Stimulated activated CD4-positive, alpha-beta T cell treated with anti-CD3 and anti-CD28 coated beads, Interleukin-12 subunit alpha, Interleukin-12 subunit beta, amount 100 ng/mL, for 48 hours (primary cell): ENCODE measurements around the gene CHCHD3.

ENCODE experiments used
- DNase-seq, 3 donors: peaks; one replicate each; pipeline ENCODE4 v3.0.0-alpha.2; 2020; ENCODE audit warnings: low read depth in 2 of 3, low spot score in 1 of 3

Gene CHCHD3

DNA sequence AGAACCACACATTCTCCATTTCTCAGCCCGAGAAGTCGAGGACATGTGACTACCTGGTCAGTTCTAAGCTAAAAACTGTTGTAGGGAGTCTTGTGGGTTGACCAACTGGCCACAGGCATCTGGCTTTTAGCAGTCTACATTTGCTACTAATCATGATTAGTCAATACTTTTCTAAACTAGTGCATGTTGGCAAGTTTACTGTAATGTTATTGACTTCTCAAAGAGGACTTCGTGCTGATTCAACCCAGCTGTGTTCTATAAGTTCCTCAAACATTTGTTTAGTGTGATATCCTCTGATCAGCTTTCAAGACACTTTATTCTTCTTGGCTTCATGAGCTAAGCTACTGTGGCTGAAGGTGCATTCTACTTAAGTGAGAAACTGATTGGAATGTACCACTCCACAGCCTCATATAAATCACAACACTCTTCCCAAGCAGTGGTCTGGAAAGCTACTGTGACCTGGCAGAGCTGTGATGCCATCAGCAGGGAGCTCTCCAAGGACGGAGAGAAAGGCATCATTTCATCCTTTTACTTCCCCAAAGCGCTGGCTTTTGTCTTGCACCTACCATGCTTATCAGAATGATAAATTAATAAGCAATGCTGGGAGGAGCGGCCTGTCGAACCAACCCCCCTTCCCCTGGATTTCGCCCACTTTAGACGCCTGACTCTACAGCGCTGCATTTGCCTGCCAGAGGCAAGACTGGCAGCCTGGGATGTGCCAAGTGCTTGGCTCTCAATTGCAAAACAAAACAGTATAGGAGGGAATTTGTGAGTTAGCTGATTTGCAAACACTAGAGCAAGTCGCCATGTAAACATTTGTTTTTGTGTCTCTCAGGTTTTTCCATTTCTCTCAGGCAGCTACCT is 298.9 kb downstream of the CHCHD3 start:
- no peak for DNase-seq

DNA sequence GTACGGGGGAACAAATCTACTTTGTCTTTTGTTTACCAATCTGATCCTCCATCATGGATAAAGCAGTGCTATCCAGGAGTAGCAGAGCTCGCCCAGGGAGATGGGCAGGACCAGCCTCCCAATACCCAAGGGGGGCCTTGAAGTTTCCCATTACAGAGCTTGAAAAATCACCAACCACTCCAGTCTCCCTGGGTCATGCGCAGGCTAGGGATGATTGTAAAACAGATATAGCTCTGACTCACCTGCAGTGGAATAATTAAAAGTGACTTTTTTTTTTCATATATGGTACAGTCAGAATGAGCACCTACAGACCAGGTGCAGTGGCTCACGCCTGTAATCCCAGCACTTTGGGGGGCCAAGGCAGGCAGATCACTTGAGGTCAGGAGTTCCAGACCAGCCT is 301.1 kb downstream of the CHCHD3 start:
- no peak for DNase-seq

DNA sequence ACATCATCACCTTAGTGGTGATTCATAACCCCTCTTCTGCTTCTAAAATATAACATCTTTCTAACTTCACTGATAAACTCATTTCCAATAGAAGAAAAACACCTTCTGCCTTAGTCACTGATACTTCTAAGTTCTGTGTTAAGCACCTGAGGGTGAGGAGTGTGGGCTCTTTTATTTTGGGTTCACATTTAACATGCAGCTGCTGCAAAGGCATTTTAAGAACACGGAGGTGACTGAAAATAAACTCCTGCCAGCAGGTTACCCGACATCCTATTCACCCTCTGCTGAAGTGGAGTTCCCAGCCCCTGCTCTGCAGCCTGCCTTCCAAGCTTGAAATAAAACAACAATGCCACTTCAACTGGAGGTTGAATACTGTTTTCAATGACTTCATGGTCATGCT is 302.7 kb downstream of the CHCHD3 start:
- no peak for DNase-seq

GRCh38 chr7:132778761-132779160 is 303.1 kb downstream of the CHCHD3 start:
- no peak for DNase-seq

DNA sequence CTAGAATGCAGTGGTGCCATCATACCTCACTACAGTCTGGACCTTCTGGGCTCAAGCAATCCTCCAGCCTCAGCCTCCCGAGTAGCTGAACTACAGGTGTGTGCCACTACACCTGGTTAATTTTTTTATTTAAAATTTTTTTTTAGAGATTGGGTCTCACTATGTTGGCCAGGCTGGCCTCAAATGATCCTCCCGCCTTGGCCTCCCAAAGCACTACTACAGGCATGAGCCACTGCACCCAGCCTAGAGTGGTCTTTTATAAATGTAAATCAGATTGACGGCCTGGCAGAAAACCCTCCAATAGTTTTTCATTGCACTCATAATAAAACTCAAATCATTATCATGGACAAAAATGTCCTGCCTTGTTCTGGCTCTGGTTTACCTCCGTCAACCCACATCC is 303.9 kb downstream of the CHCHD3 start:
- DNase-seq, result no peak

DNA sequence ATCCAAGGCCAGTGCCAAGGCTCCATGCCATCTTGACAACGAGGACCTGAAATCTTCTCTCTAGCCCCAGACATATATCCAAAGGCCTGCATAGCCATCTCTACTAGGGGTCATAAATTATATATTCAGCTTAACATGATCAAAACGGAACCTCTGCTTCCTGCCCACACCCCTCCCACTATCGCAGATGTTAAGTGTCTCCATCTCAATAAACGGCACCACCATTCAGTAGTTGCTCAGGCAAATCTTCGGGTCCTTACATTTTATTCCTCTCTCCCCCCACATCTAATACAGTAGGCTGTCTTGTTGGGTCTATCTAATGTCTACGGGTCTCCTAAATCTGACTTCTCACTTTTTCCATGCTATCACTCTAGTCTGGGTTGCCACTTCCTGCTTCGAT is 304.5 kb downstream of the CHCHD3 start:
- no peak for DNase-seq

GRCh38 chr7:132776048-132776620 is 305.8 kb downstream of the CHCHD3 start:
- no peak for DNase-seq

DNA sequence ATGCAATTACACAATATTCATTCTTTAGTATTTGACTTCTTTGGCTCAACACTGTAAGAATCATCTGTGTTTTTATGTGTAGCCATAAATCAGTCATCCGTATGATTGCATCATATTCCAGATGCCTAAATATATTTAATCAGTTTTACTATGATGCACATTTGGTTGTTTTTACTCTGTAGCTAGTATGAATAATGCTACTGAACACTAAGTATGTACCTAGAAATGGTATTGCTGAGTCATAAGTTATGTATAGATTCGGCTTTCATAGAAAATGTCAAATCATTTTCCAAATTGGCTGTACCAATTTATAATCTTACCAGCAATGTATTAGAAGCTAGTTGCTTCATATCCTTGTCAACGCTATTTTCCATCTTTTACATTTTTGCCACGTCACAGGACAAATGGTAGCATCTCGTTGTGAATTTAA is 308.3 kb downstream of the CHCHD3 start:
- no peak for DNase-seq

- peak in 1 of 3 donors; percentile 6 for DNase-seq
Measured at GRCh38 chr7:132771301-132771730, 310.6 kb downstream of the CHCHD3 start.

DNA sequence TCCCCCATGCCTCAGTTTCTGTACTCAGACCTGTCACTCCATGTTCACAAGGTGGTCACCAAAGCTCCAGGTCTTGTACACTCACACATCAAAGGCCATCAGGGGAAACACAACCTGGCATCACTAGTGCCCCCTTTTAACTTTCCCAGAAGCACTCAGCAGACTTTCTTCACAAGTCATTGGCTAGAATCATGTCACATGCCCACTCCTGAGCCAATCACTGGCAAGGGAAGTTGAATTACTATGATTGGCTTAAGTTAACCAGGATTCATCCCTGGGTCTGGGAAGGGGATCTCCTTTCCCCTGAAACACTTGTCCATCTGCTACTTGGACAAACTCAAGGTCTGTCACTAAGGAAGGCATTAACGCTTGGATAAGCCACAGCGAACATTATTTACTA is 311.8 kb downstream of the CHCHD3 start:
- DNase-seq, result no peak

GRCh38 chr7:132769280-132769679 is 312.6 kb downstream of the CHCHD3 start:
- no peak for DNase-seq

- no peak for DNase-seq
Measured at GRCh38 chr7:132768099-132768498, 313.8 kb downstream of the CHCHD3 start.

GRCh38 chr7:132767378-132767777 is 314.5 kb downstream of the CHCHD3 start:
- DNase-seq, result no peak

DNA sequence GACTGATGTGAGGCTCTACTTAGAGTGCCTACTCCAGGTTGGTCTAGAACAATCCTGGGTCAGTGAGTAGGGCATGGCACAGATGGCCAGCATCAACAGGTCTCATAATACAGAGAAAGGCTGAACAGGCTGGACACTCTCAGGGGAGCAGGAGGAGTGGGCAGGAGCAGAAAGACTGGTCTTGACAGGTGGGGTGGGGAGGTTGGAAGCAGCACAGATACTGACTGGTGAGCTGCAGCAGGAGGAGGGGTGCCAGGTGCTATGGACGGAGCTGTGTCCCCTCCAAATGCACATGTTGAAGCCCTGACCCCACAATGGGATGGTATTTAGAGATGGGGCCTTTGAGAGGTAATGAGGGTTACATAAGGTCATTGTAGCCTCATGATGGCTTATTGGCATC is 315.2 kb downstream of the CHCHD3 start:
- DNase-seq, result no peak

DNA sequence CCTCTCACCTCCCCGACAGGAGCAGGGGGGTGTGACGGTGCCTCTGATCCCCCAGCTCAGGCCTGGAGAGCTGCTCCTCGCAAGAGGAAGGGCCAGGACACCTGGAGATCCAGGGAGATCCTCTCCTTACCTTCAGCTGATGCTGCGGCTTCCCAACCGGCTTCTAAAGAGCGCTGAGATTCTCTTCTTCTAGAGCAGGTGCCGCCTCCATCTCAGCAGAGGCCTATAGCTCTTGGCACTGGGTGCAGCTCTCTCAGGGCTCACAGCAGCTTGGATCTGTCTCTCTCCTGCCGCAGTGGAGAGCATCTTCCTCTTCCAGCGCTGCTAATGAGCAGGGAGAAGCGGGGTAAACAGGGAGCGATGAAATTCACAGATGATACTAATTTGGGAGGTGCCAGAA is 316.0 kb downstream of the CHCHD3 start:
- DNase-seq, result no peak

DNA sequence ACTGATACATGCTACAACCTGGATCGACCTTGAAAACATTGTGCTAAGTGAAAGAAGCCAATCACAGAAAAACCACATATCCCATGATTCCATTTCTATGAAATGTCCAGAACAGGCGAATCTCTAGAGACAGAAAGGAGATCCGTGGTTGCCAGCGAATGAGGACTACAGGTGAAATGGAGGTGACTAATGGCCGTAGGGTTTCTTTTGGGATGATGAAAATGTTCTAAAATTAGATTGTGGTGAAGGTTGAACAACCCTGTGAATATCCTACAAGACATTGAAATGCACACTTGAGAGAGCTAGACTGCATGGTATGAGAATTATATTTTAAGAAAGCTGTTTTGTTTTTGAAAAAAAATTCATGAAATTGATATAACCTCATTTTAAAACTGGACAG is 317.1 kb downstream of the CHCHD3 start:
- DNase-seq, result no peak

DNA sequence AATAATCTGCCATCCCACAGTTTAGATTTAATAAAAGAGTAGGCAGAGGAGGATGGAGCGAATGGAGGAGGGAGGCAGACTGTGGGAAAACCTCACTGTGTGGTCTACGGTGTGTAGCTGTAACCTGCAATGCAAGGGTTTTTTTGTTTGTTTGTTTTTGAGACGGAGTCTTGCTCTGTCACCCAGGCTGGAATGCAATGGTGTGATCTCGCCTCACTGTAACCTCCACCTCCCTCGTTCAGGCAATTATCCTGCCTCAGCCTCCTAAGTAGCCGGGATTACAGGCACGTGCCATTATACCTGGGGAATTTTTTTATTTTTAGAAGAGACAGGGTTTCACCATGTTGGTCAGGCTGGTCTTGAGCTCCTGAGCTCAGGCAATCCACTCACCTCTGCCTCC is 321.0 kb downstream of the CHCHD3 start:
- no peak for DNase-seq

- DNase-seq, result no peak
Measured at GRCh38 chr7:132760244-132760623, 321.7 kb downstream of the CHCHD3 start.

DNA sequence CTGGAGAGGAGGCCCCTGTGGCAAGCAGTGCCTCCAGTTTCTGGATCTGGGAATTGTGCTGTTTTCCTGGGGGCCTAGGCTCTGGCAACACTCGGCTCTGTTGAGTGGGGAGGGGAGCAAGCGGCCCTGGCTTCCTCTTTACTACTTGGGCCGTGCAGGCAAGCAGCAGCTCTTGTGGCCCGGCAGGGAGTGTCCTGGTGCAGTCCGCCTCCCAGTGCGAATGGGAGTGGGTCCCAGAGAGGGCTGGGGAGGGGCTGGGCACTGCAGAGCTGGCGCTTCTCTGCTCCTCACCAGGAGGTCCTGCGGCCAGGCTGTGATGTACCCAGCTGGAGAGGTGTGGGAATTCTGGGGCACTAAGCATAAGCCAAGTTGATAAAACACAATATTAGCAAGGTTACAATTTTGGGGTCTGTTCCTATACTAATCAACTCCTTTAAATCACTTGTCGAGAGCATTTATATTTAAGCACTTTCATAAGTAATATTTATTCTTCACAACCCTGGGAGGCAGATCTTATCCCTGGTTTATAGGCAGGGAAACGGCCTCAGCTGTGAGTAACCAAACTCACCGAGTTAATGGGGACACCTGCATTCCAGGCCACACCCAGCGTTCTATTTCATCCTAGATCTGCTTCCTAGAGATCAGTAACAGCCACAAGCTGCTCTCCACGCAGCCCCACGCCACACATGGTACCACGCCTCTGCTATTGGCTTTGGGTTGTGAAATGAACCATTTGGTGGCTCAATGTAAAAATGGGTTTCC is 322.2 kb downstream of the CHCHD3 start:
- DNase-seq, result no peak

GRCh38 chr7:132758986-132759385 is 322.9 kb downstream of the CHCHD3 start:
- DNase-seq, result no peak

GRCh38 chr7:132757783-132758182 is 324.1 kb downstream of the CHCHD3 start:
- DNase-seq, result no peak

DNA sequence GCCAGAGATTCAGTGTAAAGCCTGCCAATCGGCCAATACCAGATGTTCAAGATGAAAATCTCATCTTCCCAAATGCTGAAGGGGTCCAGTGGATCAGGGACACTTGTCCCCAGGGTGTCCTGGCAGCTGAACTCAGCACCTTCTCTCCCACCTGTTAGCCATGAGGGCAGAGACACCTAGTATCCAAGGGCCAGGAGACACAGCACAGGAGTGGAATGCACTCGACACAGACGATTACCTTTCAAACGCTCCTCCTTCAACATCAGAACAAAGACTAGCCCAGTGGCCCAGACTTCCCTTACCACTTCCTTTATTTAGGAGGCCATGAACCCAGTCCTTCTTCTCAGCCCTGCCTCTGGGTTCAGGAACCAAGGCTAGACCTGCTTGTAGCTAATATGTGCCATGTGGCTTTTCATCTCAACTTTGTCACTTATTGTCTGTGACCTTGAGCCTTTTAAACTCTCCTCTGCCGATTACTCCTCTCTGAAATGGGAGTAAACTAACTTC is 325.4 kb downstream of the CHCHD3 start:
- DNase-seq, result no peak
